Measurements from ENCODE around the gene SRM.

SRM gene

GRCh38 chr1:11026903-11027302, 32.9 kb downstream of the SRM start:
- in situ Hi-C loops (cut with HindIII; ENCODE audit: low sequenced_read_pairs): no loop called here
- H3K4me3 ChIP-seq (ENCODE audit: low read depth, low read length): no peak overlapping the region
- TF ChIP-seq CTCF (IDR thresholded peaks at IDR 0.05; ENCODE audit: low read depth, low read length): no peak
- no peak for DNase-seq (ENCODE audit: low read depth, low spot score)

GRCh38 chr1:11026052-11026451, 33.8 kb downstream of the SRM start:
- no peak for TF ChIP-seq CTCF (IDR thresholded peaks at IDR 0.05; ENCODE audit: low read depth, low read length)
- no peak overlapping the region for H3K4me3 ChIP-seq (ENCODE audit: low read depth, low read length)
- in situ Hi-C loops (cut with HindIII; ENCODE audit: low sequenced_read_pairs): no loop called here
- DNase-seq (ENCODE audit: low read depth, low spot score): no peak

- no peak for DNase-seq (ENCODE audit: low read depth, low spot score)
- in situ Hi-C loops (cut with HindIII; ENCODE audit: low sequenced_read_pairs): no loop called here
- no peak overlapping the region for H3K4me3 ChIP-seq (ENCODE audit: low read depth, low read length)
- TF ChIP-seq CTCF (IDR thresholded peaks at IDR 0.05; ENCODE audit: low read depth, low read length): no peak
Observed at GRCh38 chr1:11025618-11026017, 34.2 kb downstream of the SRM start.

- no peak overlapping the region for H3K4me3 ChIP-seq (ENCODE audit: low read depth, low read length)
- in situ Hi-C loops (cut with HindIII; ENCODE audit: low sequenced_read_pairs): no loop called here
- no peak for TF ChIP-seq CTCF (IDR thresholded peaks at IDR 0.05; ENCODE audit: low read depth, low read length)
- no peak for DNase-seq (ENCODE audit: low read depth, low spot score)
Observed at GRCh38 chr1:11024874-11025203, 35.0 kb downstream of the SRM start.

GRCh38 chr1:11024154-11024873, 35.5 kb downstream of the SRM start:
- in situ Hi-C loops (cut with HindIII; ENCODE audit: low sequenced_read_pairs): no loop called here
- no peak for DNase-seq (ENCODE audit: low read depth, low spot score)
- no peak overlapping the region for H3K4me3 ChIP-seq (ENCODE audit: low read depth, low read length)
- no peak for TF ChIP-seq CTCF (IDR thresholded peaks at IDR 0.05; ENCODE audit: low read depth, low read length)

- in situ Hi-C loops (cut with HindIII; ENCODE audit: low sequenced_read_pairs): no loop called here
- no peak for TF ChIP-seq CTCF (IDR thresholded peaks at IDR 0.05; ENCODE audit: low read depth, low read length)
- no peak for DNase-seq (ENCODE audit: low read depth, low spot score)
- H3K4me3 ChIP-seq (ENCODE audit: low read depth, low read length): no peak overlapping the region
Observed at GRCh38 chr1:11023201-11023600, 36.6 kb downstream of the SRM start.

Data from astrocyte of the spinal cord (primary cell).